Muscle of arm (tissue), 12 donors: ENCODE measurements around the gene PROSER3. TPM values are rescaled to one million over a fixed set of nuclear protein-coding genes. Genes with fewer than 3 reads are reported as not detected.

Experiments
- DNase-seq: peaks from one replicate; pipeline ENCODE4 v3.0.0-alpha.2; 2013
- polyA plus RNA-seq, 12 donors: library from polyadenylated mRNA; unstranded; fragments of 120-200 nt; gene quantifications; one replicate each; pipeline ENCODE4 v1.2.1, GENCODE V29; 2013; ENCODE audit not compliant: insufficient read length in 12 of 12

The PROSER3 gene
- polyA plus RNA-seq, 12 donors: 7.1 to 30.4 (median 13.7) TPM; not detected in 1

GRCh38 chr19:35738021-35738886, 19.7 kb upstream of the PROSER3 start:
- no peak for DNase-seq

- DNase-seq: no peak
Observed at GRCh38 chr19:35738887-35739229, 19.1 kb upstream of the PROSER3 start.

- DNase-seq: no peak
Observed at GRCh38 chr19:35739275-35740107, 18.5 kb upstream of the PROSER3 start.

GRCh38 chr19:35740108-35740422, 17.9 kb upstream of the PROSER3 start:
- DNase-seq: no peak

- DNase-seq: peak; percentile 97
Observed at GRCh38 chr19:35740423-35741202, 17.4 kb upstream of the PROSER3 start.

GRCh38 chr19:35741203-35741515, 16.8 kb upstream of the PROSER3 start:
- no peak for DNase-seq

GRCh38 chr19:35742121-35742724, 15.8 kb upstream of the PROSER3 start, which contains the start of gene IGFLR1:
Gene IGFLR1 (minus strand): TSS chr19:35742452. CDS start chr19:35741180, 1,272 bp downstream.
- no peak for DNase-seq

- DNase-seq: no peak
Observed at GRCh38 chr19:35743640-35744429, 14.1 kb upstream of the PROSER3 start.

GRCh38 chr19:35744430-35745327, 13.3 kb upstream of the PROSER3 start:
- peak; percentile 95 for DNase-seq

- DNase-seq: peak; percentile 100
Observed at GRCh38 chr19:35745328-35746086, 12.5 kb upstream of the PROSER3 start, which contains the start of the genes PSENEN and U2AF1L4. Gene PSENEN (plus strand): TSS chr19:35745651. CDS start chr19:35745931, 280 bp downstream. Gene U2AF1L4 (minus strand): TSS chr19:35745418. CDS start chr19:35745391, 27 bp downstream.

GRCh38 chr19:35746087-35746462, 11.9 kb upstream of the PROSER3 start:
- DNase-seq: no peak

- no peak for DNase-seq
Observed at GRCh38 chr19:35746531-35746930, 11.4 kb upstream of the PROSER3 start.

GRCh38 chr19:35748106-35749020, 9.6 kb upstream of the PROSER3 start, which contains the start of gene LIN37:
Gene LIN37 (plus strand): TSS chr19:35748576. CDS start chr19:35748725, 149 bp downstream.
- peak; percentile 99 for DNase-seq

GRCh38 chr19:35750167-35750566, 7.8 kb upstream of the PROSER3 start:
- DNase-seq: no peak

GRCh38 chr19:35751839-35752745, 5.9 kb upstream of the PROSER3 start:
- no peak for DNase-seq

GRCh38 chr19:35752746-35753350, 5.1 kb upstream of the PROSER3 start:
- DNase-seq: no peak
